Measurements from ENCODE around the gene MB21D2. TPM values are rescaled to one million over a fixed set of nuclear protein-coding genes. Genes with fewer than 3 reads are reported as not detected.

MB21D2 gene
- total and polyA plus RNA-seq, 2 experiments from 2014 or later = 8.1 to 35.9 TPM

- DNase-seq (ENCODE audit: low spot score) = no peak
- no peak overlapping the region for H3K27ac ChIP-seq (ENCODE audit: low read depth)
- ATAC-seq = no peak
Observed at GRCh38 chr3:192902549-192902948, 15.1 kb downstream of the MB21D2 start.

GRCh38 chr3:192901435-192901834 lies 16.2 kb downstream of the MB21D2 start:
- H3K4me2 ChIP-seq = no peak overlapping the region
- ATAC-seq (no peak), DNase-seq (ENCODE audit: low spot score) (no peak)
- H3K4me3 ChIP-seq = no peak overlapping the region
- H3K4me3 Mint-ChIP-seq = no peak overlapping the region
- no peak overlapping the region for H3K27ac Mint-ChIP-seq
- peaks cover 40% of the 10 kb centered on the region for H3K36me3 Mint-ChIP-seq (ENCODE audit: low read depth)
- peaks cover 1% of the 10 kb centered on the region for H3K27me3 Mint-ChIP-seq (ENCODE audit: insufficient read depth, low read depth, poor library complexity)
- H4K20me1 ChIP-seq (replicated peaks; ENCODE audit: insufficient read depth) = peaks cover 20% of the 10 kb centered on the region
- H3K9me3 Mint-ChIP-seq = peaks cover 4% of the 10 kb centered on the region; the same call in 2 of the 3 replicates
- H3K27me3 ChIP-seq (ENCODE audit: insufficient read depth) = no peaks in the 10 kb centered on the region
- H3K36me3 ChIP-seq (ENCODE audit: insufficient read depth) = peaks cover 8% of the 10 kb centered on the region; the same call in 1 of the 2 replicates
- H3K27ac ChIP-seq (ENCODE audit: low read depth) = no peak overlapping the region
- H3F3A ChIP-seq (replicated peaks; ENCODE audit: low read depth) = no peaks in the 10 kb centered on the region
- H3K4me1 ChIP-seq (ENCODE audit: insufficient read depth) = peaks cover 42% of the 10 kb centered on the region
- no peaks in the 10 kb centered on the region; the same call in none of the 2 replicates for H3K79me2 ChIP-seq (replicated peaks; ENCODE audit: insufficient read depth)
- H3K9me2 ChIP-seq (ENCODE audit: insufficient read depth) = no peaks in the 10 kb centered on the region
- peaks cover 41% of the 10 kb centered on the region for H3K4me1 Mint-ChIP-seq
- no peak overlapping the region for H2AFZ ChIP-seq
- TF ChIP-seq, protein P1, sequence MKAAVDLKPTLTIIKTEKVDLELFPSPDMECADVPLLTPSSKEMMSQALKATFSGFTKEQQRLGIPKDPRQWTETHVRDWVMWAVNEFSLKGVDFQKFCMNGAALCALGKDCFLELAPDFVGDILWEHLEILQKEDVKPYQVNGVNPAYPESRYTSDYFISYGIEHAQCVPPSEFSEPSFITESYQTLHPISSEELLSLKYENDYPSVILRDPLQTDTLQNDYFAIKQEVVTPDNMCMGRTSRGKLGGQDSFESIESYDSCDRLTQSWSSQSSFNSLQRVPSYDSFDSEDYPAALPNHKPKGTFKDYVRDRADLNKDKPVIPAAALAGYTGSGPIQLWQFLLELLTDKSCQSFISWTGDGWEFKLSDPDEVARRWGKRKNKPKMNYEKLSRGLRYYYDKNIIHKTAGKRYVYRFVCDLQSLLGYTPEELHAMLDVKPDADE (IDR thresholded peaks at IDR 0.05) = no peak
- TF ChIP-seq CREB1 (CRISPR knock-in tag; IDR thresholded peaks at IDR 0.05; ENCODE audit: low read depth) (no peak), NANOG (IDR thresholded peaks at IDR 0.05; ENCODE audit: borderline replicate concordance) (no peak), STAT1 (IDR thresholded peaks at IDR 0.05; ENCODE audit: unreplicated experiment) (no peak), ZNF331 (CRISPR knock-in tag; IDR thresholded peaks at IDR 0.05; ENCODE audit: low read depth) (no peak), ZNF114 (CRISPR knock-in tag; IDR thresholded peaks at IDR 0.05) (no peak), POLR2AphosphoS5 (IDR thresholded peaks at IDR 0.05; ENCODE audit: low read depth) (no peak), JUNB (IDR thresholded peaks at IDR 0.05; ENCODE audit: unreplicated experiment) (no peak), EZH2phosphoT487 (IDR thresholded peaks at IDR 0.05; ENCODE audit: unreplicated experiment) (no peak)
- TF ChIP-seq, protein P2, sequence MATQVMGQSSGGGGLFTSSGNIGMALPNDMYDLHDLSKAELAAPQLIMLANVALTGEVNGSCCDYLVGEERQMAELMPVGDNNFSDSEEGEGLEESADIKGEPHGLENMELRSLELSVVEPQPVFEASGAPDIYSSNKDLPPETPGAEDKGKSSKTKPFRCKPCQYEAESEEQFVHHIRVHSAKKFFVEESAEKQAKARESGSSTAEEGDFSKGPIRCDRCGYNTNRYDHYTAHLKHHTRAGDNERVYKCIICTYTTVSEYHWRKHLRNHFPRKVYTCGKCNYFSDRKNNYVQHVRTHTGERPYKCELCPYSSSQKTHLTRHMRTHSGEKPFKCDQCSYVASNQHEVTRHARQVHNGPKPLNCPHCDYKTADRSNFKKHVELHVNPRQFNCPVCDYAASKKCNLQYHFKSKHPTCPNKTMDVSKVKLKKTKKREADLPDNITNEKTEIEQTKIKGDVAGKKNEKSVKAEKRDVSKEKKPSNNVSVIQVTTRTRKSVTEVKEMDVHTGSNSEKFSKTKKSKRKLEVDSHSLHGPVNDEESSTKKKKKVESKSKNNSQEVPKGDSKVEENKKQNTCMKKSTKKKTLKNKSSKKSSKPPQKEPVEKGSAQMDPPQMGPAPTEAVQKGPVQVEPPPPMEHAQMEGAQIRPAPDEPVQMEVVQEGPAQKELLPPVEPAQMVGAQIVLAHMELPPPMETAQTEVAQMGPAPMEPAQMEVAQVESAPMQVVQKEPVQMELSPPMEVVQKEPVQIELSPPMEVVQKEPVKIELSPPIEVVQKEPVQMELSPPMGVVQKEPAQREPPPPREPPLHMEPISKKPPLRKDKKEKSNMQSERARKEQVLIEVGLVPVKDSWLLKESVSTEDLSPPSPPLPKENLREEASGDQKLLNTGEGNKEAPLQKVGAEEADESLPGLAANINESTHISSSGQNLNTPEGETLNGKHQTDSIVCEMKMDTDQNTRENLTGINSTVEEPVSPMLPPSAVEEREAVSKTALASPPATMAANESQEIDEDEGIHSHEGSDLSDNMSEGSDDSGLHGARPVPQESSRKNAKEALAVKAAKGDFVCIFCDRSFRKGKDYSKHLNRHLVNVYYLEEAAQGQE (IDR thresholded peaks at IDR 0.05; ENCODE audit: unreplicated experiment) = no peak
- TF ChIP-seq, protein P3, sequence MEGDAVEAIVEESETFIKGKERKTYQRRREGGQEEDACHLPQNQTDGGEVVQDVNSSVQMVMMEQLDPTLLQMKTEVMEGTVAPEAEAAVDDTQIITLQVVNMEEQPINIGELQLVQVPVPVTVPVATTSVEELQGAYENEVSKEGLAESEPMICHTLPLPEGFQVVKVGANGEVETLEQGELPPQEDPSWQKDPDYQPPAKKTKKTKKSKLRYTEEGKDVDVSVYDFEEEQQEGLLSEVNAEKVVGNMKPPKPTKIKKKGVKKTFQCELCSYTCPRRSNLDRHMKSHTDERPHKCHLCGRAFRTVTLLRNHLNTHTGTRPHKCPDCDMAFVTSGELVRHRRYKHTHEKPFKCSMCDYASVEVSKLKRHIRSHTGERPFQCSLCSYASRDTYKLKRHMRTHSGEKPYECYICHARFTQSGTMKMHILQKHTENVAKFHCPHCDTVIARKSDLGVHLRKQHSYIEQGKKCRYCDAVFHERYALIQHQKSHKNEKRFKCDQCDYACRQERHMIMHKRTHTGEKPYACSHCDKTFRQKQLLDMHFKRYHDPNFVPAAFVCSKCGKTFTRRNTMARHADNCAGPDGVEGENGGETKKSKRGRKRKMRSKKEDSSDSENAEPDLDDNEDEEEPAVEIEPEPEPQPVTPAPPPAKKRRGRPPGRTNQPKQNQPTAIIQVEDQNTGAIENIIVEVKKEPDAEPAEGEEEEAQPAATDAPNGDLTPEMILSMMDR (conservative IDR thresholded peaks at IDR 0.05; ENCODE audit: low read depth in 2 of 2) = no peak

More at GRCh38 chr3:192902549-192902948, 15.1 kb downstream of the MB21D2 start:
- no peaks in the 10 kb centered on the region for H3K27me3 ChIP-seq (ENCODE audit: insufficient read depth)
- peaks cover 8% of the 10 kb centered on the region; the same call in 1 of the 2 replicates for H3K36me3 ChIP-seq (ENCODE audit: insufficient read depth)
- no peaks in the 10 kb centered on the region for H3F3A ChIP-seq (replicated peaks; ENCODE audit: low read depth)
- H3K4me3 Mint-ChIP-seq = no peak overlapping the region
- H4K20me1 ChIP-seq (replicated peaks; ENCODE audit: insufficient read depth) = peaks cover 19% of the 10 kb centered on the region
- no peaks in the 10 kb centered on the region; the same call in none of the 2 replicates for H3K79me2 ChIP-seq (replicated peaks; ENCODE audit: insufficient read depth)
- H3K4me1 ChIP-seq (ENCODE audit: insufficient read depth) = peaks cover 42% of the 10 kb centered on the region
- H3K4me3 ChIP-seq = no peak overlapping the region
- H3K9me2 ChIP-seq (ENCODE audit: insufficient read depth) = no peaks in the 10 kb centered on the region
- peaks cover 4% of the 10 kb centered on the region; the same call in 2 of the 3 replicates for H3K9me3 Mint-ChIP-seq
- H2AFZ ChIP-seq = no peak overlapping the region
- H3K4me2 ChIP-seq = no peak overlapping the region
- H3K27ac Mint-ChIP-seq = no peak overlapping the region
- peaks cover 37% of the 10 kb centered on the region for H3K4me1 Mint-ChIP-seq
- peaks cover 3% of the 10 kb centered on the region for H3K27me3 Mint-ChIP-seq (ENCODE audit: insufficient read depth, low read depth, poor library complexity)
- H3K36me3 Mint-ChIP-seq (ENCODE audit: low read depth) = peaks cover 43% of the 10 kb centered on the region
- no peak for TF ChIP-seq ZNF114 (CRISPR knock-in tag; IDR thresholded peaks at IDR 0.05)
- TF ChIP-seq NANOG (IDR thresholded peaks at IDR 0.05; ENCODE audit: borderline replicate concordance) = no peak

All from GM23338 (cell line).